ENCODE results near the gene DCUN1D4.

DCUN1D4 gene

GRCh38 chr4:51851937-51852290 lies 9.0 kb downstream of the DCUN1D4 start:
- DNase-seq = no peak

GRCh38 chr4:51853027-51853682 lies 10.2 kb downstream of the DCUN1D4 start:
- DNase-seq = no peak

- DNase-seq = no peak
These were observed 12.3 kb downstream of the DCUN1D4 start for GRCh38 chr4:51855270-51855669.

GRCh38 chr4:51855751-51856150 lies 12.8 kb downstream of the DCUN1D4 start:
- no peak for DNase-seq

DNA sequence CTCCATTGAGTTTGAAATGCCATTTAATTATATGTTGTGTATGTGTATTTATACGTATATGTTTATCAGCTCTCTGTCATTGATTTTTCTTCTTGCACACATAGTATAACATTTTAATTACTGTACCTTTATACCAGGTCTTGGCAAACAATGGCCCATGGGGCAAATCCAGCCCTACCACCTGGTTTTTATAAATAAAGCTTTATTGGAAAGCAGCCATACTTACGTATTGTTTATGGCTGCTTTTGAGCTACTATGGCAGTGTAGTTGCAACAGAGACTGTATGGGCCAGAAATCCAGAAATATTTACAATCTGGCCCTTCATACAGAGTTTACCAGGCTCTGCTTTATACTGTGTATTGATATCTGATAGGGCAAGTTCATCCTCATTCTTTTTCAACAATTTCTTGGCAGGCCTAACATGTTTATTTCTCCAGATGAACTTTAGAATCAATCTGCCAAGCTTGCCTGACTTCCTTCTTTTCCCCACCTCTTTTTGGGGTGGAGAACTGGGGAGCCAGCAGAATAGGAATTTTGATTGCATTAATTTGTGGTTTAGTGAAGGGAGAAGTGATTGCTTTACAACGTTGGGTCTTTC lies 15.8 kb downstream of the DCUN1D4 start:
- no peak for DNase-seq

DNA sequence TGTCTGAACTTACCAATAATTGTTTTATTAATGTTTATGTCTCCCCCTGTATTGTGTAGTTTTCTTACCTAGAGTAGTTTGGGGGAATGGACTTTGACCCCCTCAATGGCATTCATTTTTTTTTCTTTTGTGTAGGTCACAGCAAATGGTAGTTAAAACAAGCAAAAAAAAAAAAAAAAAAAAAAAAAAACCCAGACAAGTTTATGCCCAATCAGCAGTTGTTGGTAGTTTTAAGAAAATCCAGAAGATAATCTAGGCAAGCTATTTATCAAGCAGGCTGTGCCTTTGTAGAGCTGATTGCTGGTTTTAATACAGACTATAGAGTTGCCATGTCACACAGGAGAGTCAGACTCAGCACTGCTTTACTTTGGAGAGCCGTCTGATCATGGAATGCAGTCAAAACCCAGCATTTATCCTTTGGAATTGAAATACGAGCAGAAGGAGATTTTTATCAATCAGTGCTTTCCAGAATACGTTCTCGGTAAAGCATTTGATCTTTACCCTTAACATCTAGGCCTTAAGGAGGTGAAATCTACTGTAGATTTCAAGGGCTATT lies 16.6 kb downstream of the DCUN1D4 start:
- DNase-seq = no peak

DNA sequence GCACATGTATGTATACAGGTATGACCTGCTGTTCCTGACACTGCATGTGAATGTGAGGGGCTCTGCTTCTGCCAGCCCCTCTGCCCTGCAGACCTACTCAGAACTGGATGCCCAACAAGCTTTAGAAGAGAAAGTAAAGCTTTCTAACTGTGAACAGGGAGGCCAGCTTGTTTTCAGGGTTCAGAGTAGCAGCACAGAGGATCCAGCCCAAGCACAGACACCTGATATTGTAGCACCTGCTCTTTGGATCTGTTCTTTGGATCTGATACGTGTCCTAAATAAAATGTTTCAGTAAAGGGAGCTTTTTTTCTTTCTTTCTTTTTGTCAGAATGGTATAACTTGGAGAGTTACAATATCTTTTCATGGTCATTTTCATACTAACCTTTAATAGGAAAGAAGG lies 19.2 kb downstream of the DCUN1D4 start:
- DNase-seq = no peak

DNA sequence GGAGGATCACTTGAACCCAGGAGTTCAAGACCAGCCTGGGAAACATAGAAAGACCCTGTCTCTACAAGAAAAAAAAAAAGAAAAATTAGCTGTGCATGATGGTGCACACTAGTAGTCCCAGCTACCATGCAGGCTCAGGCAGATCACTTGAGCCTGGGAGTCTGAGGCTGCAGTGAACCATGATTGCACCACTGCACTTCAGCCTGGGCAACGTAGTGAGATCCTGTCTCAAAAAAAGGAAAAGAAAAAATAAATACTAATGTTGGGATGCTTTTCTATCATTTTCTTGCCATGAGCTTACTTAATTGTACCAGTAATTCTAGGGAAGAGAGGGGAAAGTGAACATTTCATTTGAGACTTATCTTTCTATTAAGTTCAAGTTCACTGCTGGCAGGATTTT lies 19.8 kb downstream of the DCUN1D4 start:
- no peak for DNase-seq

GRCh38 chr4:51865717-51866116 lies 22.8 kb downstream of the DCUN1D4 start:
- no peak for DNase-seq

GRCh38 chr4:51866835-51867234 lies 23.9 kb downstream of the DCUN1D4 start:
- no peak for DNase-seq

- no peak for DNase-seq
These were observed 24.9 kb downstream of the DCUN1D4 start for GRCh38 chr4:51867689-51868448.

DNA sequence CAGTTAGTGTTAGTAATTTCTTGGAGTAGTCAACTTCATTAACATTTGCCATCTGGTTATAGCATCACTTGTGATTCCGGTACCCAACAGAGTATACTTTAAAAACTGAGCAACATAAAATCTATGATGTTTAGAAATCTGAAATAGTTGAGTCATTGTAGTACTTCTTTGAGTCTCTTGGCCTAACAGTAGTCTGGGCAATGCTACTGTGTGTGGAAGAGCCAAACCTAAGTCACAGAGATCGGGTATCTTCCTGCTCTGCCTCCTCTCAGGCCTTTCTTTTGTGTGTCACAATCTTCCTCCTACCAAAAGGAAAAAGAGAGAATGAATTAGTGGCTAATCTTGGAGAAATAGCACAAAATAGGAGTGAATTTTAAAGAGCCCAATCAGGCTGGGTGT lies 25.5 kb downstream of the DCUN1D4 start:
- DNase-seq = no peak

GRCh38 chr4:51870441-51871188 lies 27.7 kb downstream of the DCUN1D4 start:
- DNase-seq = no peak

DNA sequence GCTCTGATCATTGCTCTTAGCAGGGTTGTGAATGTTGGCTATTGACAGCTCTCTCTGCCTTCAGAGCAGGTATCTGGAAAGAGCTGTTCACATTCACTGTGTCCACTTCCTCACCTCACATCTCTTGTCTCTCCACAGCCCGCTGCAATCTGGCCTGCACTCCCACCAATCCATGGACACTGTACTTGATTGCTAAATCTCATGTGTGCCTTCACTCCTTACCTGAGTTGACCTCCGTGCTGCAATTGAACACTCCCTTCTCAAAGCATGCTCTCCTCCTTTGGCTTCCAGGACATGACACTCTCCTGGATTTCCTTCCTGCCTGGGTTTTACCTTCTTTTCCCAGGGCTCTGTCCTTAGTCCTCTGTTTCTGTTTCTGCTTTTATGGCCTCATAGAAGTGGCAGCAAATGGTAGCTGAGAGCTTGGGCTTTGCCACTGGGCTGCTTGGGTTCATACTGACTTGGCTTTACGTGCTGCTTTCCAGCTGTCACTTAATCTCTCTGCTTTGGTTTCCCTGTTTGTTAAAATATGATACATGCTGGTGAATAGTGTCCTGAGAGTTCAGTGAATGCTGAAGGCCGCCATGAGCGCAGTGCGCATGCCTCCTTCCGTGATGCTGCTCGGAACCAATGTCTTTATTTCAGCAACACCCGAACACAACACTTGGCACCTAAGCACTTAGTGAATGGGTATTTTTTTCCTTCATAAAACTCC lies 29.5 kb downstream of the DCUN1D4 start:
- DNase-seq = no peak

DNA sequence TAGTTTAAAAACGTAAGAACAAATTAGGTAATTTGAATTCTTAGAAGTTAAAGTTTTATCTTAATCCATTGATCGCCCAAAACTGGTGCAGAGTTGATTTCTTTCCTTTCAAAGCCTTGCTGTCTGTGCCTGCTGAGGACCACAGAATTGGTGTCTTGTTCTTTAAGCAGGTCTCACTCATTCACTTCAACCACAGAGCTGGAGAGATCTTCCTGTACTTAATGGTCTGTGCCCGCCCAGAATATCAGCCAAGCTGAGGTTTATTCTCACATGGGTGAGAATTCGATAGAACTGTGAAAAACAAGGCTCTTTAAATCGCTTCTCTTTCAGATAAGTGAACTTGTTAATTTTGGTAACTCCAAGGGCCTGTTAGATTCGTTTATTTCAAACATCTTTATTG lies 31.6 kb downstream of the DCUN1D4 start:
- DNase-seq = no peak

DNA sequence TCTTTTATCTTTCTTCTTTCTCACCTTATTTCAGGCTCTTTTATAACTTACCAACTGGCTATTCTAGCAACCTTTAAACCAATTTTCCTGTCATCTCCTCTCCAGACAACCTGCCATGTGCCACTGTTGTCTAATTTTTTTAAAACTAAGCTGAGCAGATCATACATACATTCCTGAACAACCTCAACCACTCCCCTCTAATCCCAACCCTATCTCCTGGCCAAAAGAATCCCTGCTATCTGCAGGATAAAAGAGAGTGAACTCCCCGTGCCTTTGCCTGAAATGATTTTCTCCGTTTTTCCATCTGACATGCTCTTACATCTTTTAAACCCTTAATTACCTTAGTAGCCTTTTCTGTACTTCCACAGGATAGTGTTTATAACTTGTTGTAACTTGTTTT lies 35.5 kb downstream of the DCUN1D4 start:
- DNase-seq = no peak

GRCh38 chr4:51880016-51880915 lies 37.3 kb downstream of the DCUN1D4 start:
- DNase-seq = no peak

- DNase-seq = no peak
These were observed 41.1 kb downstream of the DCUN1D4 start for GRCh38 chr4:51884055-51884454.

GRCh38 chr4:51884606-51885005 lies 41.7 kb downstream of the DCUN1D4 start:
- DNase-seq = no peak

- no peak for DNase-seq
These were observed 42.4 kb downstream of the DCUN1D4 start for GRCh38 chr4:51885363-51885762.

GRCh38 chr4:51890760-51891159 lies 47.8 kb downstream of the DCUN1D4 start:
- no peak for DNase-seq
